GM23338 (cell line): ENCODE measurements around the gene JPH4.

Experiments used
- CTCF ChIP-seq, 2 experiments: fragments of 200-600 bp in 1 of 2; sonication (generic) in 1 of 2; conservative IDR thresholded peaks; 2 replicates each; pipeline versions ENCODE4 v1.5.1 to v1.6.1; 2016 to 2017; ENCODE audit warnings: antibody characterized with exemption in 2 of 2, low read depth in 2 of 2, mild to moderate bottlenecking in 2 of 2, moderate library complexity in 1 of 2
- EZH2 ChIP-seq: fragments of 200-600 bp; sonication (generic); IDR thresholded peaks from one replicate; pipeline ENCODE4 v1.8.0; 2017; ENCODE audit warnings: antibody characterized with exemption, mild to moderate bottlenecking, low read depth; ENCODE audit not compliant: unreplicated experiment
- JUNB ChIP-seq: IDR thresholded peaks from one replicate; pipeline ENCODE4 v1.6.1; 2016; ENCODE audit warnings: antibody characterized with exemption; ENCODE audit not compliant: unreplicated experiment
- POLR2AphosphoS5 ChIP-seq: IDR thresholded peaks from 2 replicates; pipeline ENCODE4 v1.6.1; 2016; ENCODE audit warnings: antibody characterized with exemption, low read depth

DNA sequence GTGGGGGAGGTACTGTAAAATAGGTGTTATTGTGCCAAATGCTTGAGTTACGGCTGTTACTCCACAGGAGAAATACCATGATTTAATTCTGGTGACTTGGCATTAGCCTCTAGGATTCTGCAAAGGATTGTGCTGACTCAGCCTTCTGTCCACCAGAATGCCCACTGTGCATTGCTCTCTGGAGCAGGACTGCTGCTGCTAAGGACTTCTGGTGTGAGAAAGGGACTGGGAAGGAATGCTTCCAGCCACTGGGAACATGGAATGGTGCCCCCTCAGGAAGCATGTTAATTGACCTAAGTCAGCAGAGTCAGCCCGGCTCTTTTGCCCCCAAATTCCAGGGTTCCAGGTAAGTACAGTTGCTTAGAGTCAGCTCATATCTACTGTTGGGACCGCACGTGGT lies 59.9 kb downstream of the JPH4 start:
- no peak for TF ChIP-seq EZH2
- no peak for TF ChIP-seq CTCF (conservative IDR thresholded peaks at IDR 0.05; ENCODE audit: low read depth in 2 of 2)
- no peak for TF ChIP-seq JUNB
- TF ChIP-seq POLR2AphosphoS5 = no peak
